ENCODE results near the gene PLEKHN1.

GRCh38 chr1:1020415-1021009 is 54.2 kb downstream of the PLEKHN1 start:
- no peak for TF ChIP-seq CTCF (conservative IDR thresholded peaks at IDR 0.05; ENCODE audit: low read depth, low read length)
- no peak for TF ChIP-seq EZH2 (IDR thresholded peaks at IDR 0.05; ENCODE audit: borderline replicate concordance, low read depth, low read length, poor library complexity, severe bottlenecking)

Data from A673 (cell line).